ENCODE results near the gene ARR3. TPM values are rescaled to one million over a fixed set of nuclear protein-coding genes. Genes with fewer than 3 reads are reported as not detected.
"Not testable (repeated sequence)": the region's sequence is repeated elsewhere in the genome, so short reads cannot be mapped to it uniquely, and the experiment has no call there.

ARR3 gene
- polyA plus RNA-seq, 1 experiment: not detected

DNA sequence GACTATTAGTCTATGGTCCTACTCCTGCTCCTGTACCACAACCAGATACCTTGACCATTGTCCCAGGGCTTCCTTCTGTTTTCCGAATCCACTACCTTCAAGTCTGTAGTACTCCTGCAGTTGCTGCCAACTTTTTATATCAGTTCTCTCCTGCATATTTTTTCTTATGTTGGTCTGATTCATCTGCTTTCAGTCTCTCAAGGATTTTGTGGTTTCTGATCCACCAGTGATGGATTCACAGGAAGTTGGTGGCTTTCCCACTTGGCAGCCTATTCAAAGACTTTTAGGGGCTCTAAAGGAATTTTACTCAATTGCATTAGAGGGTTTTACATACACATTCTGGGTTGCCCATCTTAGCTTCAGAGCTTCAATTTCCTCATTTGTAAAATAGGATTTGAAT is 45.4 kb downstream of the ARR3 start:
- ChIA-PET POLR2A (no interaction called here), CTCF (no interaction called here)
- Histone ChIP-seq H3K9me3 (ENCODE audit: control insufficient read depth, insufficient read depth, low read length) (no peaks in the 10 kb centered on the region), H3K27ac (ENCODE audit: low read depth, low read length) (no peak overlapping the region), H3K27me3 (ENCODE audit: control insufficient read depth, insufficient read depth, low read length) (no peaks in the 10 kb centered on the region), H3K4me3 (ENCODE audit: low read depth, low read length) (no peak overlapping the region)
- DNase-seq (ENCODE audit: low read depth, low spot score): no peak
- TF ChIP-seq, protein P1, sequence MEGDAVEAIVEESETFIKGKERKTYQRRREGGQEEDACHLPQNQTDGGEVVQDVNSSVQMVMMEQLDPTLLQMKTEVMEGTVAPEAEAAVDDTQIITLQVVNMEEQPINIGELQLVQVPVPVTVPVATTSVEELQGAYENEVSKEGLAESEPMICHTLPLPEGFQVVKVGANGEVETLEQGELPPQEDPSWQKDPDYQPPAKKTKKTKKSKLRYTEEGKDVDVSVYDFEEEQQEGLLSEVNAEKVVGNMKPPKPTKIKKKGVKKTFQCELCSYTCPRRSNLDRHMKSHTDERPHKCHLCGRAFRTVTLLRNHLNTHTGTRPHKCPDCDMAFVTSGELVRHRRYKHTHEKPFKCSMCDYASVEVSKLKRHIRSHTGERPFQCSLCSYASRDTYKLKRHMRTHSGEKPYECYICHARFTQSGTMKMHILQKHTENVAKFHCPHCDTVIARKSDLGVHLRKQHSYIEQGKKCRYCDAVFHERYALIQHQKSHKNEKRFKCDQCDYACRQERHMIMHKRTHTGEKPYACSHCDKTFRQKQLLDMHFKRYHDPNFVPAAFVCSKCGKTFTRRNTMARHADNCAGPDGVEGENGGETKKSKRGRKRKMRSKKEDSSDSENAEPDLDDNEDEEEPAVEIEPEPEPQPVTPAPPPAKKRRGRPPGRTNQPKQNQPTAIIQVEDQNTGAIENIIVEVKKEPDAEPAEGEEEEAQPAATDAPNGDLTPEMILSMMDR (IDR thresholded peaks at IDR 0.05; ENCODE audit: low read depth, low read length): no peak

DNA sequence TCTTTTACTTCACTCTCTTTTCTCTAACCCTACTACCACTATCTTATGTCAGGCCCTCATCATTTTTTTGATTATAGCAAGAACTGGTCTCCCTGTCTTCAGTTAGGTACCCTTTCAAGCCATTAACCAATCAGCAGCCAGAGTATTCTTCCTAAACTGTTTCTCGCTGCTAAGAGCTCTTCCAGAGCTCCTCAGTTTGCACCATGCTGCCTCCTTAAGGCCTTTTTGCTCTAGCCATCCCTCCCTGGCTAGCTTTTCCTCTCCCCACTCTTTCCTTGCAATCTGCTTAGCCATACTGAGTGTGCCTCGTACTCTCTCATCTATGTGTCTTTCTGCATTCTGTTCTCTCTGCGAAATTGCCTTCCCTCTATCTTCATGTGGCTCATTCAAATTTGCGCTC is 54.6 kb downstream of the ARR3 start:
- H3K9me3 ChIP-seq (ENCODE audit: control insufficient read depth, insufficient read depth, low read length): no peaks in the 10 kb centered on the region
- POLR2A ChIA-PET: no interaction called here
- H3K27ac ChIP-seq (ENCODE audit: low read depth, low read length): no peak overlapping the region
- TF ChIP-seq, protein P1 (IDR thresholded peaks at IDR 0.05; ENCODE audit: low read depth, low read length): no peak
- no peak for DNase-seq (ENCODE audit: low read depth, low spot score)
- CTCF ChIA-PET: no interaction called here
- H3K4me3 ChIP-seq (ENCODE audit: low read depth, low read length): no peak overlapping the region
- H3K27me3 ChIP-seq (ENCODE audit: control insufficient read depth, insufficient read depth, low read length): no peaks in the 10 kb centered on the region

DNA sequence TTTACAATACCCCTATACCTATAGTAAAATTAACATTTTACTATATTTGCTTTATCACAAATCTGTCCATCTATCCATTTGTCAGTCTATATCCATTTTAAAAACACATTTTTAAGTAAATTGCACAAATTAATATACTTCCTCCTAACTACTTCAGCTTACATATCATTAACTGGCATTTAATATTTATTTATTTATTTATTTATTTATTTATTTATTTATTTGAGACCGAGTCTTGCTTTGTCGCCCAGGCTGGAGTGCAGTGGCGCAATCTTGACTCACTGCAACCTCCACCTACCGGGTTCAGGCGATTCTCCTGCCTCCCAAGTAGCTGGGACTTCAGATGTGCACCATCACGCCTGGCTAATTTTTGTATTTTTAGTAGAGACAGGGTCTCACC is 55.5 kb downstream of the ARR3 start:
- H3K27me3 ChIP-seq (ENCODE audit: control insufficient read depth, insufficient read depth, low read length); DNase-seq (ENCODE audit: low read depth, low spot score); H3K27ac ChIP-seq (ENCODE audit: low read depth, low read length); POLR2A ChIA-PET; CTCF ChIA-PET; H3K4me3 ChIP-seq (ENCODE audit: low read depth, low read length); H3K9me3 ChIP-seq (ENCODE audit: control insufficient read depth, insufficient read depth, low read length): not testable (repeated sequence)

DNA sequence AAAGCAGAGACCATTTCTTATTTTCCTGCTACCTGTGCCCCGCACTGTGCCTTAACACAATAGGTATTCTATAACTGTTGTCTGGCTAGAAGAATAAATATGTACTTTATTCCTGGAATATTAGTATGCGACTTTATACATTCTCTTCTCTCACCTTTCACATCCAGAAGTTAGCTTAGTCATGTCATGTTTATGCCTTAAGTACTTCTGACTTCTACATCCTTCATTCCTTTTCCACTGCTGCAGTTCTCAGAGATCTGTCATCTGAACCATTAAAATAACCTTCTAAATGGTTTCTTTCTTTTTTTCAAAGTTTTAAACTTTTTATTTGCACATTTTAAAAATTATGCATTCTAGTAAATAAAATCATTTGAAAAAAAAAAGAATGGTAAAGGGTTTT is 56.2 kb downstream of the ARR3 start:
- no peak overlapping the region for H3K27ac ChIP-seq (ENCODE audit: low read depth, low read length)
- TF ChIP-seq, protein P1 (IDR thresholded peaks at IDR 0.05; ENCODE audit: low read depth, low read length): no peak
- DNase-seq (ENCODE audit: low read depth, low spot score): no peak
- H3K9me3 ChIP-seq (ENCODE audit: control insufficient read depth, insufficient read depth, low read length): no peaks in the 10 kb centered on the region
- H3K4me3 ChIP-seq (ENCODE audit: low read depth, low read length): no peak overlapping the region
- ChIA-PET CTCF (interaction anchor here (0.6 kb wide), 1 partner anchor 19 kb away, joined by 3 read pairs; no protein-coding TSS in a partner anchor), POLR2A (no interaction called here)
- H3K27me3 ChIP-seq (ENCODE audit: control insufficient read depth, insufficient read depth, low read length): no peaks in the 10 kb centered on the region

DNA sequence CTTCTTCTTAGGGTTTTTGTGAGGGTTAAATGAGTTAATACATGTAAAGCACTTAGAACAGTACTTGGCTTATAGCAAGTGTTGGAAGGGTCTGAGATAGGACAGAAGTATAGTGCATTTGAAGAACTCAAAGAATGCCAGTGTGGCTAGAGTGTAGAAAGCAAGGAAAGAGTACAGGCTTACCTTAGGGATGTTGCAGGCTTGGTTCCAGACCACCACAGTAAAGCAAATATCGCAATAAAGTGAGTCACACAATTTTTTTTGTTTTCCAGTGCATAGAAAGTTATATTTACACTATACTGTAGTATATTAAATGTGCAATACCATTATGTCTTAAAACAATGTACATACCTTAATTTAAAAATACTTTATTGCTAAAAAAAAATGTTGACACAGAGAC is 63.0 kb downstream of the ARR3 start:
- TF ChIP-seq, protein P1 (IDR thresholded peaks at IDR 0.05; ENCODE audit: low read depth, low read length): no peak
- Histone ChIP-seq H3K27me3 (ENCODE audit: control insufficient read depth, insufficient read depth, low read length) (no peaks in the 10 kb centered on the region), H3K27ac (ENCODE audit: low read depth, low read length) (no peak overlapping the region), H3K4me3 (ENCODE audit: low read depth, low read length) (no peak overlapping the region), H3K9me3 (ENCODE audit: control insufficient read depth, insufficient read depth, low read length) (no peaks in the 10 kb centered on the region)
- CTCF ChIA-PET: no interaction called here
- DNase-seq (ENCODE audit: low read depth, low spot score): no peak
- POLR2A ChIA-PET: no interaction called here

Small RNAs within 50 kb of the gene (small RNA-seq; reads per million reads assigned to genes)
- not detected for gene RNA5SP507 (ENCODE audit: insufficient read length, low read depth)

Other genes starting within 250 kb of the ARR3 start
- not detected in 2 replicates for gene AWAT2, start 218.4 kb upstream of the ARR3 start, polyA plus RNA-seq (2011; rRNA removed)
- gene OTUD6A, start 205.9 kb upstream of the ARR3 start, polyA plus RNA-seq (2011; rRNA removed): not detected in 2 replicates
- gene IGBP1, start 134.9 kb upstream of the ARR3 start, polyA plus RNA-seq (2011; rRNA removed): 96.1 and 118 TPM in 2 replicates
- not detected in 2 replicates for gene DGAT2L6, start 90.9 kb upstream of the ARR3 start, polyA plus RNA-seq (2011; rRNA removed)
- gene AWAT1, start 33.7 kb upstream of the ARR3 start, polyA plus RNA-seq (2011; rRNA removed): not detected in 2 replicates
- gene P2RY4, start 8.1 kb upstream of the ARR3 start, polyA plus RNA-seq (2011; rRNA removed): 0.09 and 0.17 TPM in 2 replicates
- gene RAB41, start 13.8 kb downstream of the ARR3 start, polyA plus RNA-seq (2011; rRNA removed): not detected in 2 replicates
- 139 and 141 TPM in 2 replicates for gene PDZD11, start 21.6 kb downstream of the ARR3 start, polyA plus RNA-seq (2011; rRNA removed)
- gene KIF4A, start 21.8 kb downstream of the ARR3 start, polyA plus RNA-seq (2011; rRNA removed): 6.4 and 8.8 TPM in 2 replicates
- not detected in 2 replicates for gene GDPD2, start 155.0 kb downstream of the ARR3 start, polyA plus RNA-seq (2011; rRNA removed)
- gene DLG3, start 176.5 kb downstream of the ARR3 start, polyA plus RNA-seq (2011; rRNA removed): 28.3 and 29.2 TPM in 2 replicates

Measured in AG04450 (cell line).